ENCODE data around the gene NPBWR2.

Gene NPBWR2

GRCh38 chr20:64116541-64117431 lies 9.4 kb upstream of the NPBWR2 start:
- no peak for DNase-seq (ENCODE audit: low read depth)

- no peak for DNase-seq (ENCODE audit: low read depth)
Observed at GRCh38 chr20:64116016-64116415, 8.7 kb upstream of the NPBWR2 start.

- DNase-seq (ENCODE audit: low read depth) = no peak
Observed at GRCh38 chr20:64115171-64115911, 8.0 kb upstream of the NPBWR2 start.

DNA sequence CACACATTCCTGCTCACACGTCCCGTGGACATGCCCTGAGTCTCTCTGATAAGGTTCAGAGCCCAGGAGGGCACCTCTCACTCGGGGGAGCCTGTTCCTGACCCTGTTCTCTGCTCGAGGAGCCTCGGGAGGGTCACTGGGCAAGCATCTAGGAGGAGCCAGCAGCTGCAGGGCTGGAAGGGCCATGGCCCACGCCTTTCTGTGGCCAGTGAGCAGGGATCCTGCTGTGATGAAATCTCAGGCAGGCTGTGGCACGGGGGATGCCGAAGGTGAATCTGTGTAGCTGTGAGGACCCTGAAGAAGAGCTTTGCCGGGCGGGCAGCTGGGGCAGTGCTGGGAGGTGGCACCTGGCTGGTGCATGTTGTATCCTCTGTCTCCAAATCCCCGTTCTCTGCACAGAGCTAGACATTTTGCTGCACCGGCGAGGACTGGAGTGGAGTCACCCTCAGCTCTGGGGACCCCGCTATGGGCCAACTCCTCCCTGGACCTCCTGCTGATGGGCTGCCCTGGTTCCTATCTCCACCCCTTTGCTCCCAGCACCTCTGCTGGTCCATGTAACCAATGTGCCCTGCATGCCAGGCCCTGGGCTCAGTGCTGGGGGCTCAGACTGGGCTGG lies 7.1 kb upstream of the NPBWR2 start:
- no peak for DNase-seq (ENCODE audit: low read depth)

GRCh38 chr20:64113796-64114355 lies 6.5 kb upstream of the NPBWR2 start:
- DNase-seq (ENCODE audit: low read depth) = no peak

GRCh38 chr20:64113444-64113775 lies 6.0 kb upstream of the NPBWR2 start:
- no peak for DNase-seq (ENCODE audit: low read depth)

- DNase-seq (ENCODE audit: low read depth) = no peak
Observed at GRCh38 chr20:64112691-64113443, 5.5 kb upstream of the NPBWR2 start.

GRCh38 chr20:64111841-64112641 lies 4.7 kb upstream of the NPBWR2 start:
- DNase-seq (ENCODE audit: low read depth) = no peak

DNA sequence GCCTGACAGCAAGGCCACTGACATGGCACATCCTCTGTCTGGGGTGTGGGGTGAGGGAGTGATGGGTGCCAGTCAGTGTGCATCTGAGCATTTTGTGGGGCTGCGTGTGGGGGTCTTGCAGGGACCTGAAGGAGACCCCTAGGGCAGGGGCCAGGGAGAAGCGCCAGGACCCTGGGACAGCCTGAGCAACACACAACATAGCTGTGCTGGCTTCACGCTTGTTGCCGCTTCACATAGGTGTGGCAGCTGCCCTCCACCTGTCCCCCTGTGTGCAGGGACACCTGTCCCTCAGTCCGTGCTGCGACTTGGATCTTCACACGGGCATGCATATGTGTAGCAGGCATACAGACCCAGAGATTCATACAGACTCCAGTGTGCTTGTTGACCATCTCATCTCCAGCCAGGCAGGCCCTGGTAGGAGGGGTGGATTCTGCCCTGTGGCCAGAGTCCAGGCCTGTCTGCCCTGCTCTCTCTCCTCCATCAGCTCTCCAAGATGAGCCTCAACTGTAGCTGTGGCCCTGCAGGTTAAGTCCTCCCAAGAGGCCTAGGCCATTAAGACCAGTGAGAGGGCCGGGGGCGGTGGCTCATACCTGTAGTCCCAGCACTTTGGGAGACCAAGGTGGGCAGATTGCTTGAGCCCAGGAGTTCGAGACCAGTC lies 3.2 kb upstream of the NPBWR2 start:
- no peak for DNase-seq (ENCODE audit: low read depth)

DNA sequence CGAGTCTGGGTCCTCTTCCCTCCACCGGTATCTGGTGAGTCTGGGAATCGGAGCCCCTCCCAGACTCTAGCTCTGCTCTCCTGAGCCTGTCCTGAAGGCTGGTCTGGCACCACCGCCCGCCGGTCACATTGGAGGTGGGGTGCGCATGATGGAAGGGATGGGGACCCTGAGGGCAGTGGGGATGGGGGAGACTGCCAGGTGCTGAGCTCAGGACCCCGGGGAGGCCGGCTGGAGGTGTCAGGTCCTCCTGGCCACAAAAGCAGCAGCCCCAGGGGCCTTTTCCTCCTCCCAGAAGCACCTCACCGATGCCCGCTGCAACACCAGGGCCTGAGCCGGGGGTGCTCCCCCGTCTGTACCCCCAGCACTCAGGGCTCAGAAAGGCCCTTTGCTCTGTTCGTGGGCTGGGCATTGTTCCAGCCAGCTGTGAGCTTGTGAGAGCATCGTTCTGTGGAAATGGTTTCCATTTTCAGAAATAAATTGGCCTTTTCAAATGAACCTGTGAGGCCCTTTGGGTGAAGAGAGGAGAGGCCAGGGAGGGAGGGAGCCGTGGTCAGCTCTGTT lies 2.5 kb upstream of the NPBWR2 start:
- no peak for DNase-seq (ENCODE audit: low read depth)

DNA sequence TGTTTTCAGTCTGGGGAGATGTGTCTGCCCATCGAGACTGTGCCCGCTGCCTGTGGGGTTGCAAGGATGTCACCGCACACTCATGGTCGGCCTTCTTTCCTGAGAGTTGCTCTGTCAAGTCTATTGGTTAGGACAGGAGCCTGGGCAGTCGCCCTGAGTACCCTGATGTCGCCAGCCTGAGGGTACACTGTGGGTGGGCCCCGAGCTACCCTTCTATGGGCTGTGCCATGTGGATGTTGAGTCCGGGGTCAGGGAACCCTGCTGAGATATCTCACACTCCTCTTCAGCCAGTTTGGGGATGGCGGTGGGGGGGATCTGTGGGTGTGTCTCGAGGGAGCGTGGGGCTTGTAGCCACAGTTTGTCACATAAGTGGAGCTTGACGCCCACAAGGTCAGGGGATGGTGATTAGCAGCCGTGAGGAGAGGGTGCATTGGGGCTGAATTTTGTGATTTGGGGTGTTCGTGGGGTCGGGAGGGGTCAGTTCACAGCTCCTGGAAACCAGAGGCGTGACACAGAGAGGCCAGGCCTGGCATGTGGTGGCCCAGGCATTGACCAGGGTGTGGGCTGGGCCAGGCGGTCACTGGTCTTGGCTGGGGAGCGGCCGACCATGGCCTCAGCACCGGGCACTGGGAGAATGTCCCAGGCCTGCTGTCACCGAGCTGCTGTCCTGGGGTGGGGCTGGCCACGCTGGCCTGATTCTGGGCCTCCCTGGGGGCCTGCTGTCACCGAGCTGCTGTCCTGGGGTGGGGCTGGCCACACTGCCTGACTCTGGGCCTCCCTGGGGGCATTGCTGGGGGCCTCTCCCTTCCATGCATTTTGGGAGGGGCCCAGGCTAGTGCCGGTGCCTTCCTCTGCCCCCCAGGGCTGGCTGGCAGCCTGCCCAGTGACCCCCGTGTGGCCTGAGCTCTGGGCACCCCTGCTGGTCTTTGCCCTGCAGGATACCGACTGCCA lies 1.6 kb upstream of the NPBWR2 start:
- DNase-seq (ENCODE audit: low read depth) = no peak

- no peak for DNase-seq (ENCODE audit: low read depth)
Observed at GRCh38 chr20:64107736-64108457, 532 bp upstream of the NPBWR2 start.

DNA sequence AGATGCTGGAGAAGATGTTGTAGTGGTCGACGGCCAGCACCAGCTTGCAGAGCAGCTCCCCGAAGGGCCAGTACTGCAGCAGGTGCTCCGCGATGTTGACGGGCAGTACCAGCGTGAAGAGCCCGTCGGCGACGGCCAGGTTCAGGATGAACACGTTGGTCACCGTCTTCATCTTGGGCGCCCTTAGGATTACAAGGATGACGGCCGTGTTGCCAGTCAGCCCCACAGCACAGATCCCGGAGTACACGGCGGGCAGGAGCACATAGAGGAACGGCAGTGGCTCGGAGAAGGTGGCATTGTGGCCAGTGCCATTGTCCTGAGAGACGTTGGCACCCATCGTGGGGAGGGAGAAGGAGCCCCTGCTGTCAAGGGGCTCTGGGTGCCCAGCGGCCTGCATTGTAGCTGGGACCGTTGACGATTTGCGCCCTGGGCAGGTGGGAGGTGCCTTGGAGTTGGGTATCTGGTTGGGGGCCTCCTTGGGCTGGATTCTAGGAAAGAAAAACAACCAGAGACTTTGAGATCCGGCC lies 867 bp downstream of the NPBWR2 start:
- no peak for DNase-seq (ENCODE audit: low read depth)

GRCh38 chr20:64105846-64106434 lies 1.4 kb downstream of the NPBWR2 start:
- no peak for DNase-seq (ENCODE audit: low read depth)

GRCh38 chr20:64104667-64105451 lies 2.5 kb downstream of the NPBWR2 start:
- no peak for DNase-seq (ENCODE audit: low read depth)

- DNase-seq (ENCODE audit: low read depth) = no peak
Observed at GRCh38 chr20:64103871-64104666, 3.3 kb downstream of the NPBWR2 start.
